ENCODE results near the gene ENDOG.

GRCh38 chr9:128841694-128842492 is 23.6 kb downstream of the ENDOG start:
- TF ChIP-seq CTCF (IDR thresholded peaks at IDR 0.05) (no peak), POLR2A (IDR thresholded peaks at IDR 0.05) (no peak)

Data from testis (tissue), 2 donors.